ENCODE measurements around the gene TVP23B.
"Not testable (repeated sequence)": the region's sequence is repeated elsewhere in the genome, so short reads cannot be mapped to it uniquely, and the experiment has no call there.

- TF ChIP-seq GLIS3 (CRISPR knock-in tag; IDR thresholded peaks at IDR 0.05); ESRRG (CRISPR knock-in tag; IDR thresholded peaks at IDR 0.05); TOX (CRISPR knock-in tag; IDR thresholded peaks at IDR 0.05; ENCODE audit: borderline replicate concordance): not testable (repeated sequence)
- TF ChIP-seq, protein P1, sequence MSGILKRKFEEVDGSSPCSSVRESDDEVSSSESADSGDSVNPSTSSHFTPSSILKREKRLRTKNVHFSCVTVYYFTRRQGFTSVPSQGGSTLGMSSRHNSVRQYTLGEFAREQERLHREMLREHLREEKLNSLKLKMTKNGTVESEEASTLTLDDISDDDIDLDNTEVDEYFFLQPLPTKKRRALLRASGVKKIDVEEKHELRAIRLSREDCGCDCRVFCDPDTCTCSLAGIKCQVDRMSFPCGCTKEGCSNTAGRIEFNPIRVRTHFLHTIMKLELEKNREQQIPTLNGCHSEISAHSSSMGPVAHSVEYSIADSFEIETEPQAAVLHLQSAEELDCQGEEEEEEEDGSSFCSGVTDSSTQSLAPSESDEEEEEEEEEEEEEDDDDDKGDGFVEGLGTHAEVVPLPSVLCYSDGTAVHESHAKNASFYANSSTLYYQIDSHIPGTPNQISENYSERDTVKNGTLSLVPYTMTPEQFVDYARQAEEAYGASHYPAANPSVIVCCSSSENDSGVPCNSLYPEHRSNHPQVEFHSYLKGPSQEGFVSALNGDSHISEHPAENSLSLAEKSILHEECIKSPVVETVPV (CRISPR knock-in tag; IDR thresholded peaks at IDR 0.05), result not testable (repeated sequence)
- TF ChIP-seq, protein P2, sequence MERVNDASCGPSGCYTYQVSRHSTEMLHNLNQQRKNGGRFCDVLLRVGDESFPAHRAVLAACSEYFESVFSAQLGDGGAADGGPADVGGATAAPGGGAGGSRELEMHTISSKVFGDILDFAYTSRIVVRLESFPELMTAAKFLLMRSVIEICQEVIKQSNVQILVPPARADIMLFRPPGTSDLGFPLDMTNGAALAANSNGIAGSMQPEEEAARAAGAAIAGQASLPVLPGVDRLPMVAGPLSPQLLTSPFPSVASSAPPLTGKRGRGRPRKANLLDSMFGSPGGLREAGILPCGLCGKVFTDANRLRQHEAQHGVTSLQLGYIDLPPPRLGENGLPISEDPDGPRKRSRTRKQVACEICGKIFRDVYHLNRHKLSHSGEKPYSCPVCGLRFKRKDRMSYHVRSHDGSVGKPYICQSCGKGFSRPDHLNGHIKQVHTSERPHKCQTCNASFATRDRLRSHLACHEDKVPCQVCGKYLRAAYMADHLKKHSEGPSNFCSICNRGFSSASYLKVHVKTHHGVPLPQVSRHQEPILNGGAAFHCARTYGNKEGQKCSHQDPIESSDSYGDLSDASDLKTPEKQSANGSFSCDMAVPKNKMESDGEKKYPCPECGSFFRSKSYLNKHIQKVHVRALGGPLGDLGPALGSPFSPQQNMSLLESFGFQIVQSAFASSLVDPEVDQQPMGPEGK (CRISPR knock-in tag; IDR thresholded peaks at IDR 0.05; ENCODE audit: borderline replicate concordance), result not testable (repeated sequence)
Measured at GRCh38 chr17:18816489-18817371, 35.7 kb downstream of the TVP23B start.

Measured in SK-N-SH treated with all-trans-retinoic acid at 6 μM for 48 hours (cell line).